ENCODE results near the gene CLIP1.

- TF ChIP-seq, protein P1, sequence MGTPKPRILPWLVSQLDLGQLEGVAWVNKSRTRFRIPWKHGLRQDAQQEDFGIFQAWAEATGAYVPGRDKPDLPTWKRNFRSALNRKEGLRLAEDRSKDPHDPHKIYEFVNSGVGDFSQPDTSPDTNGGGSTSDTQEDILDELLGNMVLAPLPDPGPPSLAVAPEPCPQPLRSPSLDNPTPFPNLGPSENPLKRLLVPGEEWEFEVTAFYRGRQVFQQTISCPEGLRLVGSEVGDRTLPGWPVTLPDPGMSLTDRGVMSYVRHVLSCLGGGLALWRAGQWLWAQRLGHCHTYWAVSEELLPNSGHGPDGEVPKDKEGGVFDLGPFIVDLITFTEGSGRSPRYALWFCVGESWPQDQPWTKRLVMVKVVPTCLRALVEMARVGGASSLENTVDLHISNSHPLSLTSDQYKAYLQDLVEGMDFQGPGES (IDR thresholded peaks at IDR 0.05; ENCODE audit: low read depth, low read length): no peak
- TF ChIP-seq YY1 (IDR thresholded peaks at IDR 0.05; ENCODE audit: low read depth) (no peak), MXI1 (IDR thresholded peaks at IDR 0.05; ENCODE audit: low read depth, low read length) (no peak), MAX (IDR thresholded peaks at IDR 0.05; ENCODE audit: low read depth) (no peak)
- TF ChIP-seq, protein P2, sequence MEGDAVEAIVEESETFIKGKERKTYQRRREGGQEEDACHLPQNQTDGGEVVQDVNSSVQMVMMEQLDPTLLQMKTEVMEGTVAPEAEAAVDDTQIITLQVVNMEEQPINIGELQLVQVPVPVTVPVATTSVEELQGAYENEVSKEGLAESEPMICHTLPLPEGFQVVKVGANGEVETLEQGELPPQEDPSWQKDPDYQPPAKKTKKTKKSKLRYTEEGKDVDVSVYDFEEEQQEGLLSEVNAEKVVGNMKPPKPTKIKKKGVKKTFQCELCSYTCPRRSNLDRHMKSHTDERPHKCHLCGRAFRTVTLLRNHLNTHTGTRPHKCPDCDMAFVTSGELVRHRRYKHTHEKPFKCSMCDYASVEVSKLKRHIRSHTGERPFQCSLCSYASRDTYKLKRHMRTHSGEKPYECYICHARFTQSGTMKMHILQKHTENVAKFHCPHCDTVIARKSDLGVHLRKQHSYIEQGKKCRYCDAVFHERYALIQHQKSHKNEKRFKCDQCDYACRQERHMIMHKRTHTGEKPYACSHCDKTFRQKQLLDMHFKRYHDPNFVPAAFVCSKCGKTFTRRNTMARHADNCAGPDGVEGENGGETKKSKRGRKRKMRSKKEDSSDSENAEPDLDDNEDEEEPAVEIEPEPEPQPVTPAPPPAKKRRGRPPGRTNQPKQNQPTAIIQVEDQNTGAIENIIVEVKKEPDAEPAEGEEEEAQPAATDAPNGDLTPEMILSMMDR (IDR thresholded peaks at IDR 0.05): no peak
These were observed 4.9 kb upstream of the CLIP1 start for GRCh38 chr12:122427403-122427802.
